Inferior parietal cortex (tissue), 1 donor: Measurements from ENCODE around the gene FBLN1.
"Not testable (repeated sequence)": the region's sequence is repeated elsewhere in the genome, so short reads cannot be mapped to it uniquely, and the experiment has no call there.

Experiments used
- DNase-seq: peaks from one replicate; pipeline ENCODE4 v3.0.0-alpha.2; 2016; ENCODE audit errors: extremely low spot score

Gene FBLN1

DNA sequence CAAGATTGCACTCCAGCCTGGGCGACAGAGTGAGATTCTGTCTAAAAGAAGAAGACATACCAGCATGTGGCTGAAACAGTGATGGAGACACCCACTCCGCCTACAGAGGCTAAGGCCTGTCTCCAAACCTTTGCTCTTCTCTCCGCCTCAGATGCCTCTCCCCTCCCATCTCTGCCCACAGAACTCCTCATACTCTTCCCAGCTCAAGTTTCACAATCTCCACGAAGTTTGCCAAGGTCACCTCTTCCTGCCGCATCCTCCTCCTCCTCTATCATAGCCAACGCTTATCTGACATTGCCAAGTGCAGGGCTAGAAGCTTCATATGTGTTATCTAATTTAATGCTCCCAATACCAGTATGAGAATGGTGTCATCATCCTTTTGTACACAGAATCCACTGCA lies 25.9 kb upstream of the FBLN1 start:
- no peak for DNase-seq

DNA sequence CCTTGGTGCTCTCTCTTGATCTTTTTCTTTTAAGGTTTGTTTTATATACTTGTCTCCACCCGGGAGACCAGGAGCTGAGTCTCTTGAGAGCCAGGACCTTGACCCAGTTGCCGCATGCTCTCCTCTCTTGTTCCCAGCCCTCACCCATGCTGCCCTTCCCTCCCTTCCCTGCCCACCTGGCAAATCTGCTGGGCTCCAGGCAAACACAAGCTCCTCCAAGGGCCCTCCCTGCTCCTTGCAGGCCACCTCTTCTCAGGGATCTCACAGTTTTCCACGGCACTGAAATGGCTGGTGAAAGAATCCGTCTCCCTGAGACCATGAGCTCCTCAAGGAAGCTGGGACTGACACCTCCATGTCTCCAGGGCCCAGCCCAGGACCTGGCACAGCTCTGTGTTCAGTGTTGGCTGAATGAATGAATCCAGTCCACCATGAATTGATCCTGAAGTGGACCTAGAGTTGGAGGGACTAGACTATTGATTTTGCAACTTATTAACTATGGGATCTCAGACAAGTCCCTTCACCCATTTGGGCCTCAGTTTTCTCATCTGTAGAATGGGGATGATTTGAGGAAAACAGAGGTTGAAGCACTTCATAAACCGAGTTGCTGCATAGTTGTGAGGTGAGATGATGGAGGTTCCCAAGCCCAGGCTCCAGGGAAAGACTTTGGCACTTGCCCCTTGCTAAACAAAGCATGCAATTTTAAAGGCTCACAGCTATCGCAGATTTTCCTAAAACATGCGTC lies 25.1 kb upstream of the FBLN1 start:
- DNase-seq: no peak

DNA sequence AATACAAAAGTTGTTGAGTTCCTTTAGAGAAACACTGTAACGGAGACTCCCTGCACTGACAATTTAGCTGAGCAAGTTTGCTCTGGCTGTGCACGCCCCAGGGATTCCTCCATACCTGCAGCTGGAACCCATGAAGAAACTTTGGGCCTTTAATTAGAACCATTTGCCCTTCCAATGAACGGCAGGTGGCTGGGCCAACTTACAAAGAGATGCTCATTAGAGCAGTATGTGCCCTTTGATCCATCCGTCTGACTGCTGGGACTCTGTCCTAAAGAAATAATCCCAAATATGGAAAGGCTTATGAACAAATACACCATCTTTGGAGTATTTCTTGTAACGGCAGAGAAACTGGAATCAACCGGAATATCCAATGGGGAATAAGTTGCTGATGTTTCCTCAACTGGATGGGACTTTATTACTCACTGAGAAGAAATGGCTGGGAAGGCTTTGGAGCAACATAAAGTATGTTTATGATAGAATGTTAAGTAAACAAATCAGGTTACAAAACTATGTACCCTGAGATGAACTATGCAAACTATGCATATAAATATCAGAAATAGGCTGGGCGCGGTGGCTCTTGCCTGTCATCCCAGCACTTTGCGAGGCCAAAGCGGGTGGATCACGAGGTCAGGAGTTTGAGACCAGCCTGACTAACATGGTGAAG lies 24.4 kb upstream of the FBLN1 start:
- DNase-seq: no peak

DNA sequence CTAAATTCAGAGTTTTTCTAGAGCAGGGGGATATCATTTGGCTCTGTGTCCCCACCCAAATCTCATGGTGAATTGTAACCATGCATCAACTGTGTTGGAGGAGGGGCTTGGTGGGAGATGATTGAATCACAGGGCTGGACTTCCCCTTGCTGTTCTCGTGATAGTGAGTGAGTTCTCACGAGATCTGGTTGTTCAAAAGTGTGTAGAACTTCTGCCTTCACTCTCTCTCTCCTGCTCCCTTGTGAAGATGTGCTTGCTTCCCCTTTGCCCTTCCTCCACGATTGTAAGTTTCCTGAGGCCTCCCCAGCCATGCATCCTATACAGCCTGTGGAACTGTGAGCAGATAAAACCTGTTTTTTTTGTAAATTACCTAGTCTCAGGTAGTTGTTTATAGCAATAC lies 22.0 kb upstream of the FBLN1 start:
- no peak for DNase-seq

DNA sequence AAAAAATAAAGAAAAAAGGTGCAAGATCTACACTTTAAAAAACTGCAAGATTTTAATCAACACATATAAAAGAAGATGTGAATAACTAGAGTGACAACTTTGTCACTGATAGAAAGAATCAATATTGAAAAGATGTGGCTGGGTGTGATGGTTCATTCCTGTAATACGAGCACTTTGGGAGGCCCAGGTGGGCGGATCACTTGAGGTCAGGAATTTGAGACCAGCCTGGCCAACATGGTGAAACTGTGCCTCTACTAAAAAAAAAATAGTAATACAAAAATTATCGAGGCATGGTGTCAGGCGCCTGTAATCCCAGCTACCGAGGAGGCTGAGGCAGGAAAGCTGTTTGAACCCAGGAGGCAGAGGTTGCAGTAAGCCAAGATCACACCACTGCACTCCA lies 21.0 kb upstream of the FBLN1 start:
- DNase-seq: no peak

DNA sequence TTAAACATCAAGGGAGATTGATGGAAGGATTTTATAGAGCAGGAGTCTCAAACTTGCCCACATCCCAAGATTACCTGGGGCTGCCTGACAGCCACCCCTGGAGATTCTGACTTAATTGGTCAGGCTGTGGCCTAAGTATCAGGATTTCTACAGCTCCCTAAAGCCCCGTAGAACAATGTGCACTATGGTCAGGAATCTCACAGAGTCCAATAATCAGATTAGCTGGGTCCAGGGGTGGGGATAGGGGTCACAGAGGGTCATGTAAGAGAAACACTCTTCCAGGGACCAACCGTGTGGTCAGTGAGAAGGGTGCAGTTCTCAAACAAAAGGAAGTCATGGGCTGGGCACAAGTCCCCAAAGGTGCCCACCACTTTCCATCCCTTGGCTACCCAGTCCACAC lies 20.5 kb upstream of the FBLN1 start:
- DNase-seq: no peak

DNA sequence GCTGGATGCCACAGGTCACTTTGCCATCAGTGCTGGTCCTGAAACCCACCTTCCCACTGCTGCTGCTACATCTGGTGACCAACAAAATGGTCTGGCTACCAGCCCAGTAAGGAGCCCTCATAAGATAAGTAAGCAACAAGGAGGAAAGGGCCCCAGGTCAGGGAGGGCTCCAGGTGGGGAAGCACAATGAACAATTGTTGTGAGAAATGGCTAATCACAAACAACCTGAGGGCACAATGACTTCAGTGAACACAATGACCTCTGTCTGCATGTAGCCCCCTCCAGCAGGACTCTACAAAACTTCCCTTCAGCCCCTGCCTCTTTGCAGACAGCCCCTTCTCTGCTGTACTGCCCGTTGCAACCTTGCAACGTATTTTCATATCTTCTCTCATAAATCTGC lies 19.4 kb upstream of the FBLN1 start:
- no peak for DNase-seq

DNA sequence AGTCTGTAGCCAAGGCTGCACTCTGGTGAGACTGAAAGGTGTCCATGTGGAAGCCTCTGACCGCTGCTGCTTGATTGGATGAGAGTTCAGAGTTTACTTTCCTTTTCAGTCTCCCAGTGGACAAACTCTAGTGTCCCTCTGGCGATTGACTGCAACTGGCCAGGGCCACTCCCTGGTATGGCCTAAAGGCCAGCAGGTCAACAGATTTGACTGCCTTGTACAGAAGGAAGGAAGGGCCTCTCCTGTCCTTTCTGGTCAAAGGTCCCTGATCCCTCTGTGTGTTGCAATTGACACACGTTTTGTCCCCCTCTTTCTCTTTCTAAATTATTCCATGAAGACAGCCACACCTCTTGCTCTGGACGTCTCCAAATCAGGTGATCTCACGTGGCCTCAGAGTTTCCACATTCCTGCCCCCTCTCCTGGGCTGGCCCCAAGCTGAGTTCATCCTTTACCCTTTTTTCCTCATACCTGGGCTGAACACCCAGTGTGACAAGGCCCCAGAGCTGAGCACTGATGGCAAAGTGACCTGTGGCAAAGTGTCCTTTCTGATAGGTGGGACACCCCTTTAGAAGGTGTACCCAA lies 18.7 kb upstream of the FBLN1 start:
- no peak for DNase-seq

DNA sequence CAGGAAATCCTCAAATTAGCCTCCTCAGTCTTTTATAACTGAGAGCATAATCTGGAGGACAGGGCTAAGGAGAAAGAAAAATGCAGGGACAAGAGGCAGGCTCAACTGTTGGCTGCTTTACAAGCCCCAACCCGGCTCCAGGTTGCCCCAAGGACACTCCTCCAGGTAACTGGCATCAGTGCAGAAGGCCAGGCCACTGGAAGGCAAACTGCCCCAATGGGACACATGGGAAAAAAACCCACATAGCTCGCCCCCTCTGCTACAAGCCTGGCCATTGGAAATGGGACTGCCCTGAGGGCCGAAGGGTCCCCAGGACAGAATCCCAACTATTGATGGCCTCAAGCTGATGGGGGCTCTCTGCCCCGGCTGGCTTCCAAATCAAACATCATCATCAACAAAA lies 17.9 kb upstream of the FBLN1 start:
- no peak for DNase-seq

DNA sequence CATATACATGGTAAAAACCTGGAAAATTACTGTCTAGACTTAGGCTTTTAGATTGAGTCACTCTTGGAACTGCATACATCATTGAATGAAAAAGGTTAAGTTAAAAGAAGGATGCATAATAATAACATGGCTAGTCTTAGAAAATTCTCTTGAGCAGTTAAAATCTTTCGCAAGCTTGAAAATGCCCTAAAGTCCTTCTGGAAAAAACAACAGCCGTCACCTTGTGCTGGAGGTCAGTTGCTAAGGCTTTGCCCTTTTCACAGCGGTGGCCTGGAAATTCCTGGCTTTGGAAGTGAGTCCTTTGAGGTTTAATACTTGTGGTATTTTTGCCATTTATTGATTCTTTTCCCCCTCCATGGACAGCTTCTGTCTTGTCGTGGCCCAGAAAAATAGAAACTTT lies 17.4 kb upstream of the FBLN1 start:
- no peak for DNase-seq

DNA sequence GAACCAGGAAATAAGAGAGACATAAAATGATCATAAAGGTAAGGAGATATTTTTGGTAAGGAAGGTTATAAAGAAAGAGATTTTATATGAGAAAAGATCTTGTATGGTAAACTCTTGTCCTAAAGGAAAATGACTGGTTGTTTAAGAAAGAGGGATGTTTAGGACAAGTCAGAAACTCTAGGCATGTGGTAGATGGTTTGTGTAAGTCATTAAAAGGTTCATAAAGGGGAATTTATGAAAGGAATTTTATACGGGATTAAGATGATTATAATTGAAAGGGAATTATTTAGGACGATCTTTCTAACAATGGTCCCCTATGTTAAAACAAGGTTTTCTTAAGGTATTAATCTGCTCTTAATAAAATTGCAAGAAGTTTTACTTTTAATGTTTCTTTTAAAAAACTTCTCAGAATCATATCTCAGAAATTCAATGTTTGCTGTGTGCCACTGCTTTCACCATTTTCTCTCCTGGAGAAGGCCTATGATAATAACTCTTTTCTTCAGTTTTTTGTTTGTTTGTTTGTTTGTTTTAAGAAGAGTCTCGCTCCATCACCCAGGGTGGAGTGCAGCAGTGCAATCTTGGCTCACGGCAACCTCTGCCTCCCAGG lies 13.8 kb upstream of the FBLN1 start:
- no peak for DNase-seq

DNA sequence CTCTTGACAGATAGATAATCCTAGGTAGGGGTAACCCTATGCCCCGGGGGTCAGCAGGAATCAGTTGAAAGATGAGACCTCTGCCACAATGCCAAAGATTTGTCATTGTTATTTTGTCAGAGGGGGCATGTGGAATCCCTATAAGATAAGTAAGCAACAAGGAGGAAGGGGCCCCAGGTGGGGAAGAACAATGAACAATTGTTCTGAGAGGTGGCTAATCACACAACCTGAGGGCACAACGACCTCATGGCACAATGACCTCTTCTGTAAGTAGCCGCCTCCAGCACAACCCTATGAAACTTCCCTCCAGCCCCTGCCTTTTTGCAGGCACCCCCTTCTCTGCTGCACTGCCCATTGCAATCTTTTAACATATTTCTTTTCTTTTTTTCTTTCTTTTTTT lies 11.8 kb upstream of the FBLN1 start:
- no peak for DNase-seq

DNA sequence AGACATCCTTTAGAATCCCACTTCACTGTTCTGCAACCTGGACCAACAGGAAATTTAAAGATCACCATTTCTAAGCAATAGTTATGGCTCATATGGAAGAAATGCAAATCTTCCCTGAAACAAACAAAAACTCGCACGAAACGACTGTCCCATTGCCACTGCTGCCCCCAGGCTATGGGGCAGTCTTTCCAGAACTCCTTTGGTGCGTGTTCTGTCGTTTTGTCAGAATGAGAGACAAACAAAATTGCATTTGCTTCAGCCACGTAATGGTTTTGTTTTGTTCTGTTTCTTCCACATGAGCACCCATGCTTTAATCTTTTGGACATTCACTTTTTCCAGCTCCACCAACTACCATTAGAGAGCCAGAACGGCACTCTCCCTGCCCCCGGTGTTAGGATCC lies 10.8 kb upstream of the FBLN1 start:
- no peak for DNase-seq

DNA sequence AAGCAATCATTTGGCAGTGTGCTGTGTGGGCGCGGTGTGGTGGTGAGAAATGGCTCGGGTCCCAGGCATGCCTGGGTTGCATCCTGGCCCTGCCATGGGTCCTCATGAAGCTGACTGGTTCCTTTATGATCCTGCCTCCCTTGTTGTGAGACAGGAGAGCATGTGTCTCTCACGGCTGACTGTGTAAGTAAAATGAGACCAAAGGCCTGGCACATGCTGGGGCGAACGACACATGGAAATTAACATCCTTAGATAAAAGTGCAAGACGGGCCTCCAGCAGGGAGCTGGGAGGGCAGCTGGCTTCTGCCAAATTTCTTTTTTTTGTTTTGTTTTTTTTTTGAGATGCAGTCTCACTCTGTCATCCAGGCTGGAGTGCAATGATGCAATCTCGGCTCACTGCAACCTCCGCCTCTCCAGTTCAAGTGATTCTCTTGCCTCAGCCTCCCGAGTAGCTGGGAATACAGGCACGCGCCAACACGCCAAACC lies 9.4 kb upstream of the FBLN1 start:
- DNase-seq: no peak

DNA sequence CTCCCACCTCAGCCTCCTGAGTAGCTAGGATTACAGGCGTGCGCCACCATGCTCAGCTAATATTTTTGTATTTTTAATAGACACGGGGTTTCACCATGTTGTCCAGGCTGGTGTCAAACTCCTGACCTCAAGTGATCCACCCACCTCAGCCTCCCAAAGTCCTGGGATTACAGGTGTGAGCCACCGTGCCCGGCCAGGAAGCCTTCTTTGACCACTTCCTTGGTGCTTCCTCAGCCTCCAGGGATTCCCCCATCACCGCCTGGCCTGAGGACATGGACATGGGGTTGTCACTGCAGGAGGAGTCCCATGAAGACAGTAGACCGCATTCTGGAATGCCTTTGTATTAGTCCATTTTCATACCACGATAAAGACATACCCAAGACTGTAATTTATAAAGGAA lies 8.4 kb upstream of the FBLN1 start:
- not testable (repeated sequence) for DNase-seq

DNA sequence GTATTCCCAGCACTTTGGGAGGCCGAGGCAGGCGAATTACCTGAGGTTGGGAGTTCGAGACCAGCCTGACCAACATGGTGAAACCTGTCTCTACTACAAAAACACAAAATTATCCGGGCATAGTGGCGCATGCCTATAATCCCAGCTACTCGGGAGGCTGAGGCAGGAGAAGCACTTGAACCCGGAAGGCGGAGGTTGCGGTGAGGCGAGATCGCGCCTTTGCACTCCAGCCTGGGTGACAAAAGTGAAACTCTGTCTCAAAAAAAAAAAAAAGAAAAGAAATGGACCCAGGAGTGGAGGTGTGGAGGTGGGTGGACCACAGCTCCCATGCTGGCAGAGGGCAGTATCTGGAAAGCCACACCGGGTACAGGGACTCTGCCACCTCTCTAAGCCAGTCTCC lies 7.1 kb upstream of the FBLN1 start:
- not testable (repeated sequence) for DNase-seq

DNA sequence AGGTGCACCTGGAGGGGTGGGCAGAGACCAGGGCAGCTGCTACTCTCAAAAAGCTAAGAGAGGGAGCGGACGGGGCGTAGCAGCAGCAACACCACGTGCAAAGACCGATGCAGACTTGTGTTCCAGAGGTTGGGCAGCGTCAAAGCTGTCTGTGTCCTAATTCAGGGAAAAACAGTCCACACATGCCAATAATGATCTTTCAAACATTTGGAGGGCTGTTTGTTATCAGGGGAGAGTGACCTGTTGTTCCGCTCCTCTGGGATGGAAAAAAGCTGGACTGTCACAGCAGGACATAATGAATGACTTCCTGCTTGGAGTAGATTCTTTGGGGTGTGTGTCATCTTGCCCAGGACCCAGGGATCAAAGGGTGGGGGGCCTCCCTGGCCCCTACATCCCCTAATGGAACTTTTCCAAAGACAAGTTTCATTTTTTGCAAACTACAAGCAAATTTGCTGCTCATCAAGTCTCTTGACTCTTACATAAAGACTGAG lies 6.2 kb upstream of the FBLN1 start:
- DNase-seq: no peak

DNA sequence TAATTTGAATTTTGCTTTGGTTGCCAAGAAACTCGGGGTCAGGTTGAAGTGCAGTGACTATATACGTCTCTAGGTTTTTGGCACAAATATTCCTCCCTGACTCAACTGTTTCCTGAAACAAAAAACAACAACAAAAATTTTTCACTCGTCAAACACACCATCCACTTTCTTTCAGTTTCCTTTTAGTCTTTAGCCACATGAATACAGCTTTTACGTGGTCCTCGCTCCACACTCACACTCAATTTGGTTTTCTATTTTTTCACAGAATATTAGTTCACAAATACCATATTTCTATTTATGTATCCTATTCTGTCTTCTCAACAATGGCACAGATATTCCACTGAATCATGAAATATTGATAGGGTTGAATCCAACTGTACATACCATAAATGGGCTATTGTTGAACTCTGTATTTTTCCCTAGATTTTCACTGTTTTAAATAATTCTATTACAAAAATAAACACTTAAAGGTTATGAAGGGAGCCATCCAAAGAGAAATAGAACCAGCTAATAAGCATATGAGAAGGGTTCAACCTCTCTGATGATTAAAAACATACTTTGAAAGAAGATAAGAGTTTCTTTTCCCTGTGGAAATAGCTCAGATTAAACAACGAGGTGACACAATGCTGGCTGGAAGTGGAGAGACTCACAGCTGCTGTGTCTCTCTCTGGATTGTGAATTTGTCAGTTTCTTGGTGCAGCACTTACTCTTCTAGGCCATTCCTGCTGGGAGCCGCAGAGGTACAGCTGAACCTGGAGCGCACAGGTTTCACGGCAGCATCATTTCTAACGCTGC lies 5.1 kb upstream of the FBLN1 start:
- DNase-seq: no peak

DNA sequence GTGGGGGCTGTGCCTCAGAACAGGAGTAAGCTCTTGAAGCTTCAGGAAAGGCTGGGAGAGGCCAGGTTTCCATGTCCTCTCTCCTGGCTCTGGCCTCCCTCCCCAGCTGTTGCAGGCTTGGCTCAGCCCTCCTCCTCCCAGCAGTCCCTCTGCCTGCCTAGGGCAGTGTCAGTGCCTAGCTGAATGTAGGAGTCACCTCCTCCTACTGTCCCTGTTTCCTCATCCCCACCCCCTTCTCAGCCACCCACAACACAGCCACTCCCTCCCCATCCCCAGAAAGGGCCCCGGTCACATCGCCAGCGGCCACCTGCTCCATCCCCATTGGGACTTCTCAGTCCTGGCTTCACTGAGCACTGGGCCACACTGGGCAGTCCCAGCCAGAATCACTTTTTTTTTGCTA lies 2.9 kb upstream of the FBLN1 start:
- DNase-seq: no peak

DNA sequence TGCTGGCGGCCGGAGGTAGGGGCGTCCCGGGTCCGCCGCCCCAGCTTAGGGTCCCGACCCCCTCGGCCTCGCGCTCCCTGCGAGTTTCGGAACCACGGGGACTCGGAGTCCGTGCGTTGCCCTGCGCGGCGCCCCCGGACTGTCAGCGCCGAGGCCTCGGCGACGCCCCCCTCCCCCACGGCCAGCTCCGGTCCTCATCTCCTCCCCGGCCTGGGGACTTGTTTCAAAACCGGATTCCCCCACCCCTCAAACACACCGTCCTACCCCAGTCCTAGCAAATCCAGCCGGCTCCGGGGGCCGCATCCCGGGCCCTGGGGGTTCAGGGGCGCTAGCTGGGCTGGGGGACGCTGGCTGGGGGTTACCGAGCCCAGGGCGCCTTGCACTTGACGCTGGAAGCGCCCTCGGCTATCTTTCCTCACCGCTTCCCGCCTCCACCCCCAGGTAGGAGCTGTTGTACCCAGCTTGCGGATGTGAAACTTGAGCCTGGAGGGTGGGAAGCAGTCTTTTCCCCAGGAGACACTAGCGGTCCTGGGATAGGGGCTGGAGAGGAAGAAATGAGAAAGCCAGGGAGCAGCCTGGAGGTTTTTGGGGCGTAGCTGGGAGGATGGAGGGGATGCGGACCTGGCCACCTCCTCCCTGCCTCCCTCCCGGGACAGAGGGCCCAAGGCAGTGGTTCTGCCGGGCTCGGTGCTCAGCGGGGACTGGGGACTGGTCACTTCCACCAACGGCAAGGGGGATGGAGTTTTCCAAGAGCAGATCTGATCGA lies 550 bp downstream of the FBLN1 start:
- DNase-seq: no peak

DNA sequence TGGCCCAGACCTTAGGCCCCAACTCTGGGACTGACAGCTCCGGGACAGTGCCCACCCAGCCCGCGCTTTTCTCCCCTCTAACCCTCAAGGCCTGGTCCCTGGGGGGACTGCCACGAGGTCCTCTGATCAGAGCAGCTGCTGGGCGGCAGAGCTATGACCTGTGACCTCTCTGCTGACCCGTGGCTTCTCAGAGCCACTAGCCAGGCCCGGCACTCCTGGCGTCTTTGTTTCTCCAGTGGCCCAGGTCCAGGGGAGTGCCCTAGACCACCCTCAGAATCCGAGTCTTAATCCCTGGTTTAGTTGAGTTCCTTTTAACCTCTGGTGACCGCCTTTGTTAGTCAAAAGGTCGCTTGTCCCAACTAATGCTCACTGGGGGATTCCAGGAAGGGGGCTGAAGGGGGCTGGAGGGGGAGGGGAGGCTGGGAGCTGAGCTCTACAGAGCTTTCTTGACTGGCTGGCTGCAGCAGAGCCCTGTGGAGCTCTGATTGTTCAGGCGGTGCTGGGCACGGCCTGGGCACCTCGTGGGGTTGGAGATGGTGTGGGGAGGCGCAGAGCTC lies 1.2 kb downstream of the FBLN1 start:
- no peak for DNase-seq
